IPS-20b (cell line): ENCODE measurements around the gene EPB41L4A.

Experiments
- H3K27ac ChIP-seq: one replicate; pipeline ENCODE4 v1.5.1; 2013; ENCODE audit warnings: low read length
- H3K27me3 ChIP-seq: 2 replicates; pipeline ENCODE4 v1.6.1; 2013; ENCODE audit warnings: mild to moderate bottlenecking, low read length, inconsistent platforms; ENCODE audit not compliant: insufficient read depth
- H3K36me3 ChIP-seq: 2 replicates; pipeline ENCODE4 v1.6.1; 2013; ENCODE audit warnings: low read depth, mild to moderate bottlenecking, inconsistent platforms, low read length, moderate library complexity; ENCODE audit not compliant: insufficient read depth
- H3K4me1 ChIP-seq: 2 replicates; pipeline ENCODE4 v1.6.1; 2013; ENCODE audit warnings: mild to moderate bottlenecking, control low read depth, inconsistent platforms, low read length, moderate library complexity; ENCODE audit not compliant: insufficient read depth
- H3K4me3 ChIP-seq: 2 replicates; pipeline ENCODE4 v1.5.1; 2013; ENCODE audit warnings: mild to moderate bottlenecking, low read length, inconsistent platforms
- H3K9ac ChIP-seq: 2 replicates; pipeline ENCODE4 v1.6.1; 2013; ENCODE audit warnings: low read depth, mild to moderate bottlenecking, inconsistent platforms, low read length, moderate library complexity
- H3K9me3 ChIP-seq: 2 replicates; pipeline ENCODE4 v1.6.1; 2013; ENCODE audit warnings: mild to moderate bottlenecking, low read depth, low read length, inconsistent platforms; ENCODE audit not compliant: insufficient read depth

EPB41L4A gene

GRCh38 chr5:112117551-112117950 lies 301.5 kb downstream of the EPB41L4A start:
- H3K36me3 ChIP-seq, result no peaks in the 10 kb centered on the region
- H3K27ac ChIP-seq, result no peak overlapping the region
- no peaks in the 10 kb centered on the region for H3K9me3 ChIP-seq
- H3K9ac ChIP-seq, result no peak overlapping the region
- no peaks in the 10 kb centered on the region for H3K4me1 ChIP-seq
- H3K4me3 ChIP-seq, result no peak overlapping the region
- H3K27me3 ChIP-seq, result no peaks in the 10 kb centered on the region

- H3K27me3 ChIP-seq, result no peaks in the 10 kb centered on the region
- no peaks in the 10 kb centered on the region for H3K4me1 ChIP-seq
- no peak overlapping the region for H3K27ac ChIP-seq
- H3K9me3 ChIP-seq, result no peaks in the 10 kb centered on the region
- H3K36me3 ChIP-seq, result no peaks in the 10 kb centered on the region
- no peak overlapping the region for H3K9ac ChIP-seq
- H3K4me3 ChIP-seq, result no peak overlapping the region
These were observed 302.7 kb downstream of the EPB41L4A start for GRCh38 chr5:112116371-112116770.

GRCh38 chr5:112113565-112113964 lies 305.5 kb downstream of the EPB41L4A start:
- Histone ChIP-seq H3K27me3 (no peaks in the 10 kb centered on the region), H3K9ac (no peak overlapping the region), H3K27ac (no peak overlapping the region), H3K4me3 (no peak overlapping the region), H3K4me1 (no peaks in the 10 kb centered on the region), H3K9me3 (no peaks in the 10 kb centered on the region), H3K36me3 (no peaks in the 10 kb centered on the region)
